ENCODE results near the gene KRT14. TPM values are rescaled to one million over a fixed set of nuclear protein-coding genes. Genes with fewer than 3 reads are reported as not detected.
"Not testable (repeated sequence)": the region's sequence is repeated elsewhere in the genome, so short reads cannot be mapped to it uniquely, and the experiment has no call there.

The KRT14 gene
- total RNA-seq, 1 experiment from 2014 or later: 0.05 TPM

- peak; percentile 91 for DNase-seq (ENCODE audit: low read depth)
Measured at GRCh38 chr17:41548844-41549595, 37.7 kb downstream of the KRT14 start.

- peak; percentile 99 for DNase-seq (ENCODE audit: low read depth)
Measured at GRCh38 chr17:41547921-41548843, 38.5 kb downstream of the KRT14 start.

GRCh38 chr17:41547378-41547841, 39.3 kb downstream of the KRT14 start:
- no peak for DNase-seq (ENCODE audit: low read depth)

GRCh38 chr17:41546819-41547218, 39.9 kb downstream of the KRT14 start:
- DNase-seq (ENCODE audit: low read depth): no peak

DNA sequence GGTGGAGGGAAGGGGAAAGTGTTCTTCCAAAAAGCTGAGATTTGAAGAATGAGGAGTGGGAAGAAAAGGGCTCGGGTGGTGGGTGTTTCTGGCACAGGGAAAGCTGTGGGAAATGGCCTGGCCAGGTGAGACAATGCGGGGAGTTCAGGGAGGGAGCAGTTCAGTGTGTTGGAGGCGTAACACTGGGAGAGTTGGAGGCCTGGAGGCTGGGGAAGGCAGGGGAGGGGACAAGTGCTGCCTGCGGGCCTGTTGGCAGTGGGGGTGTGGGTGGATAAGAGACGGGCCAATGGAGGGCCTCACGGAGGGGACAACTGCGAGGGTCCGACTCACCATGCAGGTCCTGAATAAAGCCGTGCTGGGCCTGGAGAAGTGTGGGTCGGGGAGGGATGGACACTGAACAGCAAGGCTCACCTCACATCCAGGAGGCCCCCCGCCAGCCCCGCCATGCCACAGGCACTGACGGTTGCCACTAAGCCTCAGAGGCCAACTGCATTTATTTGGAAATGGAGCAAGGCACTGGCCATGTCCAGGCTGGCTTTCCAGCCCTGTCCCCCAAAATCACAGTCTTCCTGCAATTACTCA, 40.8 kb downstream of the KRT14 start:
- DNase-seq (ENCODE audit: low read depth): no peak

DNA sequence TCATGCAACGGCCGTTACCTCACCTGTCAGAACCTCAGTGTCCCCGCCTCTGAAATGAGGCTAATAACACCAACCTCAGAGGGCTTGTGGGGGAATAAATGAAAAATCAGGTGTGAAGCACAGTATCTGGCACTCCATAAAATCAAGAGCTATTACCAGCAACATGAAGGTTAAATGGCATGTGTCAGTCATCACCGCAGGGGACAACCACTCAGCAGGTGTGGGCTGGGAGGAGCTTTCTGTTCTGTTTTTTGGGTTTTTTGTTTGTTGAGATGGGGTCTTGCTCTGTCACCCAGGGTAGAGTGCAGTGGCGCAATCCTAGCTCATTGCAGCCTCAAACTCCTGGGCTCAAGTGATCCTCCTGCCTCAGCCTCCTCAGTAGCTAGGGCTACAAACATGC, 41.8 kb downstream of the KRT14 start:
- DNase-seq (ENCODE audit: low read depth): no peak

GRCh38 chr17:41544491-41544892, 42.2 kb downstream of the KRT14 start:
- DNase-seq (ENCODE audit: low read depth): no peak

DNA sequence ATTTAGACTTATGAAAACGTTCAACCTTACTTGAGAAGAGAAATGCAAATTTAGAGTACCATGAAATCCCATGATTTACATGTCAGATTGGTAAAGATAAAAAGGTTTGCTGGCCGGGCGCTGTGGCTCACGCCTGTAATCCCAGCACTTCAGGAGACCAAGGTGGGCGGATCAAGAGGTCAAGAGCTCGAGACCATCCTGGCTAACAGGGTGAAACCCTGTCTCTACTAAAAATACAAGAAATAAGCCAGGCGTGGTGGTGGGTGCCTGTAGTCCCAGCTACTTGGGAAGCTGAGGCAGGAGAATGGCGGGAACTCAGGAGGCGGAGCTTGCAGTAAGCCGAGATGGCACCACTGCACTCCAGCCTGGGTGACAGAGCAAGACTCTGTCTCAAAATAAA, 43.9 kb downstream of the KRT14 start:
- not testable (repeated sequence) for DNase-seq (ENCODE audit: low read depth)

- DNase-seq (ENCODE audit: low read depth): no peak
Measured at GRCh38 chr17:41542357-41542756, 44.3 kb downstream of the KRT14 start.

DNA sequence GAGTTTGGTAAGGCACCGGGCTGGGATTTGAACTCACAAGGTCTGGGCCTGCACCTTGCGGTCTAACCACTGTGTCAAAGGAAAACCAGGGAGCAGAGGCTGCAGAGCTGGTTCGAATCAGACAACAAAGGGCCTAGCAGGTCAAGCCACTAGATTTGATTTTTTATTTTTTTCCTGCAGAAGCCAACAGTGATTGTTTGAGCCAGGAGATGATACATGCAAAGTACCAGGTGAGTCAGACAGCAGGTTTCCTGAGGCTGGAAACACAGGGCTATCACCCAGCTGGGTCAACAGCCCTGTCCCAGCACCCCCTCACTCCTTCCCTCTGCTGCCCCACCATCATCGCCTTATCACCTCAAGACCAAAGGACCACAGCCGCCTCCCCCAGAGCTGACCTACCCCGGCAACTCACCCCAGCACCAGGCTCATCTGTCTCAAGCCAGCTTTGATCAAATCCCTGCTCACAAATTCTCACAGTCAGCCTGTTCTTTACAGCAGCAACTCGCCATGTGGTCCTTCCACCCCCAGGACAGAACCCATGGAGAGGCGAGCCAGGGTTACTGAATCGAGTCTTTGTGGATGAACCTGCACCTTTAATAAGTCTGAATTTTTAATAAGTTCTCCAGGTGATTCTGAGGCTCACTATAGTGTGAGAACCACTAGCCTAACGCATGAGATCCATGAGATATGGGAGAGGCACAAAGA, 45.6 kb downstream of the KRT14 start:
- peak; percentile 75 for DNase-seq (ENCODE audit: low read depth)

GRCh38 chr17:41539979-41540701, 46.6 kb downstream of the KRT14 start:
- no peak for DNase-seq (ENCODE audit: low read depth)

- DNase-seq (ENCODE audit: low read depth): no peak
Measured at GRCh38 chr17:41539071-41539492, 47.6 kb downstream of the KRT14 start.

DNA sequence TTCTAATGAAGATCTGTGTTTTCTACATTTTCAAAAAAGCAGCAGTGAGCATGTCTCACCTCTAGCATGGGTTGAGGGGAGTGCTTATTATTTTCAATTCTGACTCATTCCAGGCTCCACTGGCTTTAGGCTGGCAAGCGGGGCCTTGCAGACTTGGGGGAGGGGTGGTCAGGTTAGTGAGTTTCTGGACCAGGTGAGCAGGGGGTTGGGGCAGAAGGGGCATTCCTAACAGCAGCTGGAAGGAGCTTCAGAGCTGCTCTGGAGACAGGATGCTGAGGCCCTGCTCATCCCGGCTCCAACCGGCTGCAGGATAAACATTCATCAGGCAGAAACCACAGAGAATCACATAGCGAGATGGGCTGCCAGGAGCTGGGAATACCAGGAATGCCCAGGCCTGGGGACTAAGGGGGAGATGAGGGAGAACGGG, 48.1 kb downstream of the KRT14 start:
- DNase-seq (ENCODE audit: low read depth): peak; percentile 80

DNA sequence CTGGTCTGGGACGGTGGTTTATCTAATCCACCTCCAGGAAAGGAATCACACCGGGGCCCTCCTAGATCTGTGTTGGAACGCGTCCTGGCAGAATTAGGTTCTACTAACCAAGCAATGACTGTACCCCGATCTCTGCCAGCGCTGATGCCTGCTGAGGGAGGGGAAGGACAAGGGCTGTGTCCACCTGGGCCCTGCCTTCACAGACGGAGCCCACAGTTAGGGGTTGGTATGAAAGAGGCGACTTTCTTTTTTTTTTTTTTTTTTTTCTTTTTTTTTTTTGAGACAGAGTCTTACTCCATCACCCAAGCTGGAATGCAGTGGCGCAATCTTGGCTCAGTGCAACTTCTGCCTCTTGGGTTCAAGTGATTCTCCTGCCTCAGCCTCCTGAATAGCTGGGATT, 48.7 kb downstream of the KRT14 start:
- no peak for DNase-seq (ENCODE audit: low read depth)

DNA sequence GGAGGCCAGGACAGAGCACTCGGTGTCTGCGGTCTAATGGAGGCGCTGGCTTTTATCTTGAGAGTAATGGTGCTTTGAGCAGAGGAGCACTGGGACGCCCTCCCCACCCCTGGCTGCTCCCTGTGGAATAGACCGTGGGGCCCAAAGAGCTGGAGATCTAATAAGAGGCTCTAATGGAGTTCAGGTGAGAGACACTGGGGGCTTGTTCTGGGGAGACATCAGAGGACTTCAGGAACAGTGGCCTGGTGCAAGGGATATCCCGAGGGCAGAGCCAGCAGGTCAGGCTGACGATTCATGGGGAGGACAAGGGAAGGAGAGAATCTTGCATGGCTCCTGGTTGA, 49.1 kb downstream of the KRT14 start:
- no peak for DNase-seq (ENCODE audit: low read depth)

- no peak for DNase-seq (ENCODE audit: low read depth)
Measured at GRCh38 chr17:41536741-41537613, 49.7 kb downstream of the KRT14 start.

DNA sequence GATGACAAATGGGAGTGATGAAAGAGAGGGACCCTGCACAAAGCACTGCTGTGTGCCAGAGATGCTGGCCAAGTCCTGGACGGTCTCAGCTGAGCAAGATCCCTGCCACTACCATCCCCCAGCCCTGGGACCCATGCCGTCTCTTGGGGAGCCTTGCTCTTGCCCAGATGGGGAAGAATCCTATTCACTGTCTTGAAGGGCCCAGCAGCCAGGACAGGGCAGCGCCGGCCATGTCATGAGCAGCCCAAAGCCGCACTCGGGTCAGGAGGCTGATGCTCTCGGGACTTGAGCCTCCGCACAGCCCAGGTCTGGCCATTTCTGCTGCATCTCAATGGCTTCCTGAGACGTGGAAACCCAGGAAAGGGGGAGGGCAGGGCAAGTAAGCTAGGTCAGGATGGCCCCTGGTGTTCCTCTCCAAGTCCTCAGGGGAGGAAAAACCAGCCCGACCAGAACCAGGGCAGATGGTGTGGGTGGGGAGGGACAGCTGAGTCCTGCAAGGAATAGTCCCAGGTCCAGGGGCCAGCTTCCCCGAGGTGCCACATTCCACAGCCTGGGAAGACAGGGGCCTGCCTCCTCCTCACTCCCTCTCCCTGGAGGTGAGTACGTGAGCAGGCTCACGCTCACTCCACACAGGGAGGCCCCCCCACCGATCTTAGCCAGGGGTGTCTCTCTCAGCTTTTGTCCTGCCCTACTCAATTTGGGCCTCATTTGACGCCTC, 50.8 kb downstream of the KRT14 start:
- no peak for DNase-seq (ENCODE audit: low read depth)

- no peak for DNase-seq (ENCODE audit: low read depth)
Measured at GRCh38 chr17:41534899-41535546, 51.7 kb downstream of the KRT14 start.

GRCh38 chr17:41533613-41534012, 53.1 kb downstream of the KRT14 start:
- no peak for DNase-seq (ENCODE audit: low read depth)
